GM21737 (cell line): ENCODE data around the gene RUSC1.
"Not testable (repeated sequence)": the region's sequence is repeated elsewhere in the genome, so short reads cannot be mapped to it uniquely, and the experiment has no call there.

Source experiments
- ATAC-seq: cut with Tn5 transposase; IDR thresholded peaks from one replicate; pipeline ENCODE4 v1.9.1; 2021; ENCODE audit warnings: mild to moderate bottlenecking, moderate library complexity; ENCODE audit not compliant: unreplicated experiment

The RUSC1 gene, protein sequence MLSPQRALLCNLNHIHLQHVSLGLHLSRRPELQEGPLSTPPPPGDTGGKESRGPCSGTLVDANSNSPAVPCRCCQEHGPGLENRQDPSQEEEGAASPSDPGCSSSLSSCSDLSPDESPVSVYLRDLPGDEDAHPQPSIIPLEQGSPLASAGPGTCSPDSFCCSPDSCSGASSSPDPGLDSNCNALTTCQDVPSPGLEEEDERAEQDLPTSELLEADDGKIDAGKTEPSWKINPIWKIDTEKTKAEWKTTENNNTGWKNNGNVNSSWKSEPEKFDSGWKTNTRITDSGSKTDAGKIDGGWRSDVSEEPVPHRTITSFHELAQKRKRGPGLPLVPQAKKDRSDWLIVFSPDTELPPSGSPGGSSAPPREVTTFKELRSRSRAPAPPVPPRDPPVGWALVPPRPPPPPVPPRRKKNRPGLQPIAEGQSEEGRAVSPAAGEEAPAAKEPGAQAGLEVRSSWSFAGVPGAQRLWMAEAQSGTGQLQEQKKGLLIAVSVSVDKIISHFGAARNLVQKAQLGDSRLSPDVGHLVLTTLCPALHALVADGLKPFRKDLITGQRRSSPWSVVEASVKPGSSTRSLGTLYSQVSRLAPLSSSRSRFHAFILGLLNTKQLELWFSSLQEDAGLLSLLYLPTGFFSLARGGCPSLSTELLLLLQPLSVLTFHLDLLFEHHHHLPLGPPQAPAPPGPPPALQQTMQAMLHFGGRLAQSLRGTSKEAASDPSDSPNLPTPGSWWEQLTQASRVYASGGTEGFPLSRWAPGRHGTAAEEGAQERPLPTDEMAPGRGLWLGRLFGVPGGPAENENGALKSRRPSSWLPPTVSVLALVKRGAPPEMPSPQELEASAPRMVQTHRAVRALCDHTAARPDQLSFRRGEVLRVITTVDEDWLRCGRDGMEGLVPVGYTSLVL

DNA sequence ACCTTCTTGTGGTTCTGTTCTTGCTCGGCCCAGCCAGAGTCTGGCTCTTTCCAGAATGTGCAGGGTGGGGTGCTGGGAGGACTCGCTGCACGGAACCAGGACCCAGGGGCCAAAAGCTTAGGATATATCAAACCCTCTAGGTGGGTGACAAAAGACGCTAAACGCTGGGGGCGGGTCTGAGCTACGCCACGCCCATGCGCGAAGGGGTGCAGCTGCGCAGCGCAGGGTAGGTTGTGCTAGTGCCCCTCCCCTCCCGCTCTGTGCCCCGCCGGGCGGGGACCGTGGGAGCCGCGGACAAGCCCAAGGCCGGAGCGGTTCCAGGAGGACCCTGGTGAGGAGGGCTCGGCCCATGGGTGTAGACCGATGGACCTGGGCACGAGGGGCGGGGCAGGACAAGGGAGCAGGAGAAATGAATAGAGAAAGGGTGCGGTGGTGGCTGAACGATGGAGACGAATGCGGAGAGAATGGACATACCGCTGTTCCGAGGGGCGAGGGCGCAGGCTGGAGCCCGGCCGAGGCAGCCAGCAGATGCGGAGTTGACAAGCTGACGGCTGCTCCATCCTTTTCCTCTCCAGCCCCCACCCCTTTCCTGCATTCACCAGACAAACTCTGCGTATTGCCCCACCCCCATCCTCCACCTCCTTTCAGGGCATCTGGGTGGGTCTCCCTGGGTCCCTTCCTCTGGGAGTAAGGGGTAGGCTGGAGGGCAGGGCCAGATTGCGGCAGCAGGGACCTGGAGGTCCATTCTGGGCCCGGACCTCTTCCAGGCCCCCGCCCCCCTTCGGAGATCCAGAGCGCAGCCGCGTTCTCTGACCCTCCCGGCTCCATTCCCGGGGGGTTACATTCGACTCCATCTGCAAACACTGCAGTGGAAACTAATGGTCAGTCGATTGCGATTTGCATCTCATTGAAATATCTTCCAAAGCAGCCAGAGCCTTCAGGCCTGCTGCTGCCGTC, at the start of gene RUSC1:
Gene RUSC1, plus strand, starts transcription at position 234 of the 957 bp plus-strand sequence. CDS start 880 bp downstream, outside the sequence.
- peak; percentile 23 for ATAC-seq

DNA sequence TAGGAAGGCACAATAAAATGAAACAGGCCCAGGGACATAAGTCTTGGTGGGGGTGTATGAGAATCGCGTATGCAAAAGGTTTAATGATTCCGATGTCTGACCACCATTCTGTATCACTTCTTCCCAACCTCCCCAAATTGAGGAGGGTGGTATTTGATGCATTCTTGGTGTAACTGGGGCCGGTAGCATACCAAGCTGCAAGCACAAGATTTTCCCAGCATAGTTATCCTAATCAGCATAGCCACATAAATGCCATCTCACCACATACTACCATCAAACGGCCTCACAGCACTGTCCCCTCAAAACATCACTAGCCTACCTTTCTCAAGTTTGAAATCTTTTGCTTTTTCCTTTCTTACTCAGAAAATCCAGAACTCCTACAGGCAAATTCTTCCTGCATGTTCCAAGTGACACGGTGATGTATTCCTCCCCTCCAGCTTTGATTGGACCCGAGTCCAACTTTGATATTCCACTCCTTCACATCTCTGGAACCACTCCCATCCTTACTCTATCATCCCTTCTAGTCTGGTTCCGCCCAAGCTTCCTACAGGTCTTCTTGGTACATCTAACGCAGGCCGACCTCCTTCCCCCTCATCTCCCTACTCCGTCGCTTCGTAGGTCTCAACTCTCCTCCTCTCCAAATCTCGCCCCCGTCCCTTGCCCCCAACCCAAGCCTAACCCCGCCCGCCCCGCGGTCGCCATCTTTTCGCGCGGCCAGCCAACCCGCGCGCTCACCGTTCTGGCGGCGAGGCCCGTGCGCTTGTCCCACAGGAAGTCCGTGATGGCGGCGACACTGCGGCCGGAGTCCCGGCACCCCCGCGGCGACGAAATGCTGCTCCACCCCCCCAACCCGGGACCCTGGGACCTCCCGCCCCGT, 48.0 kb upstream of the RUSC1 start:
- peak; percentile 24 for ATAC-seq

DNA sequence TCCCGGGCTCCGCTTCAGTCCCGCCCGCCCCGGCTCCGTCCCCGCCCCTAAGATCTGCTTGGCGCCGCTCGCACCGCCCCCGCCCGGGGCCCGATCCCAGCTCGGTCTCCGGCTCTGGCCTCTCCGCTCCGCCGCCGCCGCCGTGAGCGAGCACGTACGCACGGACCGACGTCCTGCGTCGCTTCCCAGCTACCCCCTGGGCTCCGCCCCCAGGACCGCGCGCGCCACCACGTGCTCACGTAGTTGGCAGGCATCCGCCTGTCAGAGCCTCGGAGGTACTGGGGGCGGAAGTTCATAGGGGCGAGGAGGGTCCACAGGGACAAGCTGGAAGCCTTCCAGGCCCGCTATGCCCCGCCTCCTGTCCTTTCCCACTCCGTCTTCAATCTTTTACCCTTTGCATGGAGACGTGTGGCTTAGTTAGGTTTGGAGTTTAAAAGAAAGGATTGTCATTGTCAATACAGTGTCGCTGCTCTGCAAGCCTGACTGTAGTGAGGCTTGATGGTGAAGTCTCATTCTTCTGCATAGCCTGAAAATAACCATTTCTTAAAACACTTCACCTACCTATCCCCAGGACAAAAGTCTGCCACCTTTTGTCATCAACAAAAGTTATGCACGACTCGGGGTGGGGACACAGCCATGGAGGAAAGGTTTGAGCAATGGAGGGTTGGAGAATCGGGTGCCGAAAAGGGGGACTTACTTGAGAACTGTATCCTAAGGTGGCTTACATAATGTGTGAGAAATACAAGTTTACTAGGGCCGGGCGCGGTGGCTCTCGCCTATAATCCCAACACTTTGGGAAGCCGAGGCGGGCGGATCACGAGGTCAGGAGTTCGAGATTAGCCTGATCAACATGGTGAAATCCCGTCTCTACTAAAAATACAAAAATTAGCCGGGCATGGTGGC, 47.1 kb upstream of the RUSC1 start, which contains the start of gene CLK2:
Gene CLK2, minus strand, starts transcription at position 162 of the 903 bp plus-strand sequence. CDS start 2,527 bp downstream, outside the sequence.
- peak; percentile 78 for ATAC-seq

DNA sequence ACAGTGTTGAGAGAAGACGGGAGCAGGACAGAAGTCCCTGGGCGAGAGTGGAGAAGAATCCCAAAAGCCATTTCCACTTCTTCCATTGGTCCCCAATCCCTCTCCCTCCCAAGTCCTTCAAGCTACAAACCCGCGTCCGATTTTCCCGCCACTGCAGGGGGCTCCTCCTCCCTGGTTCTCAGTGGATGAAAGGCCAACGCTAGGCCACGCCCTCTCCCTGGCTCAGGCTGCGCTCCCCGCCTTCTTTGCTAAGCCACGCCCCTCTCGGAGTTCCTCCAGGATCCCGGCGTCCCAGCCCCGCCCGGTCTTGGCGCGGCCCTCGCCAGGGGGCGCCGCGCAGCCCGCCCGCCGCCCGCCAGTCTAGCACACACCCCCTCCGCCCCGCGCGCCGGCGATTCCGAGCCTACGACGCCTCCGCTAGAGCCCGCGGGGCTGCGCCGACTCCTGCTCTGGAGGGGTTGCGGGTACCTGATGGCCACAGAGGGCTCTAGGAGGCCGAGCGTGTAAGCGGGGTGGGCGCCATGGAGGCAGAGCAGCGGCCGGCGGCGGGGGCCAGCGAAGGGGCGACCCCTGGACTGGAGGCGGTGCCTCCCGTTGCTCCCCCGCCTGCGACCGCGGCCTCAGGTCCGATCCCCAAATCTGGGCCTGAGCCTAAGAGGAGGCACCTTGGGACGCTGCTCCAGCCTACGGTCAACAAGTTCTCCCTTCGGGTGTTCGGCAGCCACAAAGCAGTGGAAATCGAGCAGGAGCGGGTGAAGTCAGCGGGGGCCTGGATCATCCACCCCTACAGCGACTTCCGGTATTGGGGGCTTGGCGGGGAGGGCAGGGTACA, 43.4 kb upstream of the RUSC1 start, which contains the start of gene HCN3:
Gene HCN3, plus strand, starts transcription at position 394 of the 832 bp plus-strand sequence. Its CDS starts 128 bp downstream, at position 522.
- ATAC-seq: peak; percentile 65

DNA sequence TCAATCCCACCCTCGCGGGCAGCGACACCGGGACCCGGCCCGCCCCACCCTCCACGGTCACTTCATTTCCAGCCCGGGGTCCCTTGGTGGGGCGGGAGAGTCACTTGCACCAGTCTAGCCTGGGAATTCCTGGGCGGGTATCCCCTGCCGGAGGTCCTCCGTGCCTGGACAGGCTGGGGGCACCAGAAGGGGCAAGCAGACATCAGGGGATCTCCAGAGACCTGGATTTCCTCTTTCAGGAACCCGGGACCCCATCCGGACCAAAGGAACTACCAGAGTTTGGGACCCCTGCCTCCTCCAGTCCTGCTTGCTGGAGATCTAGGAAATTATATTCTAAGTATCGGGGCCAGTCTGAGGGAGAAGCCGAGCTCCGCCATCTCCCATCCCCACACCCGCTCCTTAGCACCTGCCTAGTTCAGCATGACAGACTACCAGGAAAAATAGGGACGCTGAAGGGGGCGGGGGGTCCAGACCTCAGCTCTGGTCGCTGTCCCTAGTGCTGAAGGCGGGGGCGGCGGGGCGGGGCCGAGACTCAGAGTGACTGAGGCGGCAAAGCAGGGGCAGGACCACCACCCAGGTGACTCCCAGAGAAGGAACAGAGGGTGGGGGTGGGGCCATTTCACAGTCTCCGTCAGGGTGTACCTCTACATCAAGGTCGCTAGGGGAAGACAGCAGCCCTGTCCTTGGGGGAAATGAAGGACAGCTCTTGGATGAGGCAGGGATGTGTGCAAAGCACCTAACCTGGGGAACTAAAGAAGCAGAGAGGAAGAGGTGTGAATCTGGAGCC, 42.6 kb upstream of the RUSC1 start:
- no peak for ATAC-seq

DNA sequence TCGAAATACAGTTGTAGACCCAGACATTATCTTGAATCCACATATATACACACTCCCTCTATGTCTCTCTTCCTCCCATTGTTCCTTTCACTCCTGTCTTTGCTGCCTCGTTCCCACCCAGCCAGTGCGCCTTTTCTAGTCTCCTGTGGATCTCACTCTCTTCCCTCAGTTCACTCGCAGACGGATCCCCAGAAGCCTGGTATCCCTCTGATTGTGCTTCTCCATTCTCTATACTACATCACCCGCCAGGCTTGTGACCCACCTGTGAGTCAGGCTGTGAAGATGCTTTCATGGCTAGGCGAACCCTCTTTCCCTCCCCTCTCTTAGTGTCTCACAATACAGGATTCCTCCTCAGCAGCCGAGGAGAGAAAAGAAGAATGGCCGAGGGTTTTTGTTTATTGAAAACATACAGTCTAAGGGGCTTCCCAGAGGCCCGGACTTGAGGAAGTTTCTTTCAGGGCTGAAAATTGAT, 42.0 kb upstream of the RUSC1 start:
- ATAC-seq: no peak

DNA sequence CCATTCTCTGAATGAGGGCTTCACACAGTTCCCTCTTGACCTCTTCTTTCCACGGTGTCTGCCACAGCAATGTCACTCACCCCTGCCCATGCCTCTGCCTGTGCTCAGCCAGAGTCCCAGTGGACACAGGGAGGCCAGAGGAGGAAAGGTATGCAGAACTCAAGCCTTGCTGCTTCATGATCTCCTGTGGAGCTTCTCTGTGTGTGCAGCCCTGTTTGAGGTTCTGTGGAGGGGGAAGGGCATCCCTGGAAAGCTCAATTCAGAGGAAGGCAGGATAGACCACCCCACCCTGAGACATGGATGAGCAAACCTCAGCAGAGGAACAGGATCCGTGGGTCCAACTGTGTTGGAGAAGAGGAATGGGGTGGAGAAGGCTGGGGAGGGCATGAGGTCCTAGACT, 41.4 kb upstream of the RUSC1 start:
- ATAC-seq: no peak

DNA sequence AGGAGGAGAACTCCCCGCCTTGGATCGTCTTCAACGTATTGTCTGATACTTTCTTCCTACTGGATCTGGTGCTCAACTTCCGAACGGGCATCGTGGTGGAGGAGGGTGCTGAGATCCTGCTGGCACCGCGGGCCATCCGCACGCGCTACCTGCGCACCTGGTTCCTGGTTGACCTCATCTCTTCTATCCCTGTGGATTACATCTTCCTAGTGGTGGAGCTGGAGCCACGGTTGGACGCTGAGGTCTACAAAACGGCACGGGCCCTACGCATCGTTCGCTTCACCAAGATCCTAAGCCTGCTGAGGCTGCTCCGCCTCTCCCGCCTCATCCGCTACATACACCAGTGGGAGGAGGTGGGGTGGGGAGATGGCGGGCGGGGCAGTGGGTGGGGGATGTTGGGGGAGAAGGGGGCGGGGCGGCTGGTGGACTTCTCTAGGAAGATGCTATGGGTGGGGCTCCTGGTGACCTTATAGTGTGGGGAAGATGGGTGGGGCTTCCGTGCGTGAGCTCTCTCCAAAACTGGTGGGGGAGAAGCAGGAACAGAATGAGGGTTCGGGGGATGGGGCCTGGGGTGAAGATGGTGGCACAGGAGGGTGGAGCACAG, 38.1 kb upstream of the RUSC1 start:
- ATAC-seq: no peak

DNA sequence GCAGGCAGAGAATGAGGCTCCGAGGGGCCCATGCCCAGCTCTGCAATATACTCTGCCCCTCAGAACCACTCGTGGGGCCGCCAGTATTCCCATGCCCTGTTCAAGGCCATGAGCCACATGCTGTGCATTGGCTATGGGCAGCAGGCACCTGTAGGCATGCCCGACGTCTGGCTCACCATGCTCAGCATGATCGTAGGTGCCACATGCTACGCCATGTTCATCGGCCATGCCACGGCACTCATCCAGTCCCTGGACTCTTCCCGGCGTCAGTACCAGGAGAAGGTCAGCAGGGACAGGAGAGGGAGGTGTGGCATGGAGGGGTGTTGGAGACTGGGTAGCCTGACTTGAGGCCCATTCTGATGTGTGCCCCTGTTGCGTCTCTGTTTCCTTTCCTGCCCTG, 36.2 kb upstream of the RUSC1 start:
- no peak for ATAC-seq

DNA sequence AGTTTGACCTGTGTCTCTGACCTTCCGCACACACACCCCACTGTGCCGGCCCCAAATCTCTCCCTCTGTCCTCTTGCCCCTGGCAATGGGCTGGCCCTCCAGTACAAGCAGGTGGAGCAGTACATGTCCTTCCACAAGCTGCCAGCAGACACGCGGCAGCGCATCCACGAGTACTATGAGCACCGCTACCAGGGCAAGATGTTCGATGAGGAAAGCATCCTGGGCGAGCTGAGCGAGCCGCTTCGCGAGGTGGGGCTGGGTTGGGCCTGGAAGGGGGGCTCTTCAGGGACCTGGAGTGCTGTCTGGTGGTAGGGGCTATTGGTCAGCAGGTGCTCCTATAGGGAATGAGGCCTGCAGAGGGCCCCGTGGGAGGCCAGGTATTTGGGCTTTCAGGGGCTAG, 35.6 kb upstream of the RUSC1 start:
- ATAC-seq: no peak

DNA sequence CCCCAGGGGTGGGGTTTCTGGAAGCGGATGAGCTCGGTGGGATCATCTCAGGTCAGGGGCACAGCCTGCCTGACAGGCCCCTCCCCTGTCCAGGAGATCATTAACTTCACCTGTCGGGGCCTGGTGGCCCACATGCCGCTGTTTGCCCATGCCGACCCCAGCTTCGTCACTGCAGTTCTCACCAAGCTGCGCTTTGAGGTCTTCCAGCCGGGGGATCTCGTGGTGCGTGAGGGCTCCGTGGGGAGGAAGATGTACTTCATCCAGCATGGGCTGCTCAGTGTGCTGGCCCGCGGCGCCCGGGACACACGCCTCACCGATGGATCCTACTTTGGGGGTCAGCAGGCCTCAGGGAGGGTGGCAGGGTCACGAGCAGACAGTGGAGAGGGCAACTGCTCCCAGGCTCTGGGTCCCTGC, 35.1 kb upstream of the RUSC1 start:
- ATAC-seq: no peak

DNA sequence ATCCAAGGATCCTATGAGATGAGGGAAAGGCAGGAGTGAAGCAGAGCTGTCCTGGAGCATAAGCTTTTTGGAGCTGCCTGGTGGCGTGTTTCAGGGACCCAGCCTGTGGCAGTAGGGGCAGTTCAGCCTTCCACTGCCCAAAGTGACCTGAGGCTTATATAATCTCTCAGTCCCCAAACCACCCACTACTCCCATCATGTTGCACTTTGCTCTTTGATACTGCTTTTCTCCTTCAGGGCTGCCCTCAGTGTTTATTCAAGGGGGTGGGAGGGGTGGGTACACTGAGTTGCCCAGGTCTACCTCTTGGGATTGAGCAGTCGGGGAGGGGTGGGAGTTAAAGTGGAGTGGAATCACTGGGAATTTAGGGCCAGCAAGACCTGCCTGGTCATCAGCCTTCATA, 34.1 kb upstream of the RUSC1 start:
- no peak for ATAC-seq

DNA sequence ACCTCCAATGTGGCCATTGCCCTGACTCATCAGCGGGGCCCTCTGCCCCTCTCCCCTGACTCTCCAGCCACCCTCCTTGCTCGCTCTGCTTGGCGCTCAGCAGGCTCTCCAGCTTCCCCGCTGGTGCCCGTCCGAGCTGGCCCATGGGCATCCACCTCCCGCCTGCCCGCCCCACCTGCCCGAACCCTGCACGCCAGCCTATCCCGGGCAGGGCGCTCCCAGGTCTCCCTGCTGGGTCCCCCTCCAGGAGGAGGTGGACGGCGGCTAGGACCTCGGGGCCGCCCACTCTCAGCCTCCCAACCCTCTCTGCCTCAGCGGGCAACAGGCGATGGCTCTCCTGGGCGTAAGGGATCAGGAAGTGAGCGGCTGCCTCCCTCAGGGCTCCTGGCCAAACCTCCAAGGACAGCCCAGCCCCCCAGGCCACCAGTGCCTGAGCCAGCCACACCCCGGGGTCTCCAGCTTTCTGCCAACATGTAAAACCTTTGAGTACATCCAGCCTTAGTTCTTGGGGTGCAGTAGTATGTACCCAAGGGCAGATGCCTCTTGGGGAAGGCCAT, 32.6 kb upstream of the RUSC1 start:
- ATAC-seq: no peak

DNA sequence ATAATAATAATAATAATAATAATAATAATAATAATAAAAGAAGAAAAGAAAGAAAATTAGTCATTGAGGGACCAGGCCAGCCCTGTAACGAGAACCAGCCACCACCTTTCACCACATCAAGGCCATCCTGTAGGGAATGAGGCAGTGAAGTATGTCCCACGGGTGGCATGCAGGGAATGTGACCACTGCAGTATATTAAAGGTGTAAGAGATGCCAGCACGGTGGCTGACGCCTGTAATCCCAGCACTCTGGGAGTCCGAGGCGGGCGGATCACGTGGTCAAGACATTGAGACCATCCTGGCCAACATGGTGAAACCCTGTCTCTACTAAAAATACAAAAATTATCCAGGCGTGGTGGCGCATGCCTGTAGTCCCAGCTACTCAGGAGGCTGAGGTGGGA, 29.7 kb upstream of the RUSC1 start:
- not testable (repeated sequence) for ATAC-seq

DNA sequence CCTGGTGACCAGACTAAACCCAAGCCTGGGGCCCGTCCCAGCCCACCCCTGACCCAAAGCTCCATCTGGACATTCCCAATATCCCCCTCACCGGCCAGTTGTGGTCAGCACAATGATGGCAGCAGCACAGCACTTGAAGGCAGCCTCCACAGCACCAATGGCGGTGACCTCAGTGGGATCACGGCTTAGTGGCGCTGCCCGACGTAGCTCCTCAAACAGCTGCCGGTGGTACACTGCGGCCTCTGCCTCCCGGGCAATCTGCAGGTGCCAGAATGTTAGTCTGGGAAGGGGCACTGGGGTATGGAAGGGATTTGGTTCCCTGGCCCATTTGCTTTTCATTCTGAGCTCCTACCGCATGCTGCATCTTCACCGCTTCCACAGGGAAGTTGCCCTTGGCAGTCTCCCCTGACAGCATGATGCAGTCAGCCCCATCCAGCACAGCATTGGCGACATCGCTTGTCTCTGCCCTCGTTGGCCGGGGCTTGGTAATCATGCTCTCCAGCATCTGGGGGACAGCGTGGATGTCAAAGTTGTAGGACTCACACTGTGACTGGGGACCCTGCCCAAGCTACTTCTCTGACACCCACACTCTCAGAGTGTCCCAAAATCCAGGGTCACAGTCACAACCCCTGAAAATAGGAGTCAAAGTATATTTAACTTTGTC, 27.5 kb upstream of the RUSC1 start:
- no peak for ATAC-seq
